Lung microvascular endothelial cell (primary cell): ENCODE measurements around the gene MICALL2. TPM values are rescaled to one million over a fixed set of nuclear protein-coding genes. Genes with fewer than 3 reads are reported as not detected.

Source experiments
- DNase-seq, 2 donors: peaks; one replicate each; pipeline versions ENCODE4 v3.0.0 to v3.0.0-alpha.2; 2010; ENCODE audit warnings: low read depth in 2 of 2
- total RNA-seq: library from RNA; depleted of rRNA; stranded (reverse); fragments of >200 nt; gene quantifications from 2 replicates; pipeline ENCODE4 v1.2.1, GENCODE V29; 2014

MICALL2 gene
- total RNA-seq, 1 donor from 2014 or later = 8.9 TPM

GRCh38 chr7:1419310-1419634, 40.0 kb downstream of the MICALL2 start:
- no peak for DNase-seq

- peak; percentile 24 to 36 for DNase-seq
Measured at GRCh38 chr7:1418505-1419309, 40.6 kb downstream of the MICALL2 start.

DNA sequence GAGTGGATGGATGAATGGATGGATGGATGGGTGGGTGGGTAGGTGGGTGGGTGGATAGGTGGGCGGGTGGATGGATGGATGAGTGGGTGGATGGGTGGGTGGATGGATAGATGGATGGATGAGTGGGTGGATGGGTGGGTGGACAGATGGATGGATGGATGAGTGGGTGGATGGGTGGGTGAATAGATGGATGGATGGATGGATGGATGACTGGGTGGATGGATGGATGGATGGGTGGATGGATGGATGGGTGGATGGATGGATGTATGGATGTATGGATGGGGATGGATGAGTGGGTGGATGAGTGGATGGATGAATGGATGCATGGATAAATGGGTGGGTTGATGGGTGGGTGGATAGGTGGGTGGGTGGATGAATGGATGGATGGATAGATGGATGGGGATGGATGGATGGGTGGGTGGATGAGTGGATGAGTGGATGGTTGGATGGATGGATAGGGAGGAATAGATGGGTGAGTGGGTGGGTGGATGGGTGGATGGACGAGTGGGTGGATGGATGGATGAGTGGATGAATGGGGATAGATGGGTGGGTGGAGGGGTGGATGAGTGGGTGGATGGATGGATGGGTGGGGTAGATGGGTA, 43.8 kb downstream of the MICALL2 start:
- no peak for DNase-seq

DNA sequence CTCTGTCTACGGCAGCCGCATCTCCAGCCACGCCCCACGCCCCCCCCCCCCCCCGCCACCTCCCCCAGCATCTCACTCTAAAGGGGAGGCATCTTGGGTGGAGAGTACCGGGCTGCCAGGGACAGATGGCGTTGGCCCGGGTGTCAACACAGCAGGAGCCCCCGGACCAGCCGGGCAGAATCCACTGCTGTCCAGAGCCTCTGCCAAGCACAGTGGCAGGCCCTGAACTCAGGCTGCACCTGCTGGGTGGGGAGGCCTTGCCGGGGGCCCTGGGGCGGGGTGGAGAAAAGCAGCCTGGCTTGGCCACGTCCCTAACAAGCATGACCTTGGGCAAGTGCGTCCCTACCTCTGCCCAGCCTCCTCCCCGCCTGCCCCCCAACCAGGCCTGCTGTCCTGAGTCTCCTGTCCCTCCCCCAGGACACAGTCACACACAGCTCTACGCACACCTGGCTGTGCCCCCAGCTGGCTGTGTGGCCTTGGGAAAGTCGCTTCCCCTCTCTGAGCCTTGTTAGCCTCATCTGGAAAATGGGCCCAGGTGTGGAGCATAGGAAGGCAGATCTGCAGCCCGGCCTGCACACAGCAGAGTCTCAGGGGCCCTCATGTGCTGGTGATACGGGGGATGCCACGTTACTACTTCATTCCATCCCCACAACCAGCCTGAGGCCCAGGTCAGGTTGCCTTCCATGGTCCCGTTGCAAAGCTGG, 45.2 kb downstream of the MICALL2 start:
- no peak for DNase-seq

GRCh38 chr7:1412322-1413261, 46.7 kb downstream of the MICALL2 start:
- peak; percentile 87 to 90 for DNase-seq

- no peak for DNase-seq
Measured at GRCh38 chr7:1411414-1411813, 47.9 kb downstream of the MICALL2 start.

GRCh38 chr7:1410992-1411391, 48.3 kb downstream of the MICALL2 start:
- DNase-seq = no peak

DNA sequence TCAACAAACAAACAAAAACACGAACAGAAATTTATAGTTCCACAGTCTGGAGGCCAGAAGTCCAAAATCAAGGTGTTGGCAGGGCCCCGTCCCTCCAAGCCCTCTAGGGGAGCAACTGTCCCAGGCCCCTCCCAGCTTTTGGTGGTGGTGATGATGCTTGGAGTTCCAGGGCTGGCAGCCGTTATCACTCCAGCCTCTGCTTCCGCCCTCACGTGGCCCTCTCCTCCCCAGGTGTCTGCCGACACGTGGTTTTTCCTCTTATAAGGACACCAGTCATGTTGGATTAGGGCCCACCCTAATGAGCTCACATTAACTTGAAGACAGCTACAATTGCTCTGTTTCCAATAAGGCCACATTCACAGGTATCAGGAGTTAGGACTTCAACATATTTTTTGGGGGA, 49.7 kb downstream of the MICALL2 start:
- DNase-seq = no peak

DNA sequence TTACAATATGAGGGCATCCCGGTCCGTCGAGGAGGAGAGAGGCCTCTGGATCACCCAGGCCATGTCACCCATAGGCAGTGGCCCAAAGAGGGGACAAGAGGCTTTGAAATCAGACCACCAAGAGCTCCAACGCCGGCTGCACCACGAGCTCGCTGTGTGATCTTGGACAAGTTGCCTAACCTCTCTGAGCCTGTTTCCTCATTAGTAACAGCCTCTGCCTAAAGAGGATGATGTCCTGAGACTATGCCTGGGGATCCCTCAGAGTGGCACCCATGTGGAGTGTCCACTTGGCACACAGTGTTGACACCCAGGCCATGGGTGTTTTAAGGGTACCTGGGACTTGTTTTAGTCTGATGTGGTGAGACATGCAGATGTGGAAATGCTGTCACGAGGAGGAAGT, 50.8 kb downstream of the MICALL2 start:
- DNase-seq = no peak

DNA sequence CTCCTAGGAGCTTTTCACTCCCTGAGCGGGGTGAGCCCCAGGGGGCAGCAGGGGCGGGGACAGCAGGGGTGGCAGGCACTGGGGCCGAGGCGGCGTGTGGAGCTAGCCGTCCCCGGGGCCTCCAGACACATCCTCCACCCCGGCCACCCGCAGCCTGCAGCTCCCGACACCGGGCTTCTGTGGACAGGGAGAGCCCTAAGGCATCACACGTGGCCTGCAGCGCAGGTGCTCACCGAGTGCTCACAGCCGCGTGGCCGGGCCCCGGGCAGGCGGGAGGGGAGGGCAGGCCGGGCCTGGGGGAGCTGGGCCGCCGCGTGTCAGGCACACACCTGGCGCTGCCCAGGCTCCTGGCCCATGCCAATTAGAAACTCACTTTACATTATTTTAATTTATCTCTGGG, 51.4 kb downstream of the MICALL2 start:
- no peak for DNase-seq

GRCh38 chr7:1404898-1405548, 54.2 kb downstream of the MICALL2 start:
- DNase-seq = no peak

DNA sequence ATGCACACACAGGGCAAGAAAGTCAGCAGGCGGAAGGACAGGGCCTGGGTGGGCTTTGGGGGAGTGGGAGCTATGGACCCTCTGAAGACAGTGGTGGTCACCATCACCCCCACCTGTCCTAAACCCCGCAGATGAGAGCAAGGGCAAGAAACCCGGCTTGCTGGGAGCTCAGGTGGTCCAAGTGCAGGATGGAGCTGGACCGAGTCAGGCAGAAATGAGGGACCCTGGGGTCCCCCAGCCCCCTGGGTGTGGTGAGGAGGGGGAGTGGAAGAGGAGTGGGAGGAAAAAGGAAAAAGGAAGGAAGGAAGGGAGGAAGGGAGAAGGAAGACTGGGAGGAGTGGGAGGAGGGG, 54.8 kb downstream of the MICALL2 start:
- no peak for DNase-seq

DNA sequence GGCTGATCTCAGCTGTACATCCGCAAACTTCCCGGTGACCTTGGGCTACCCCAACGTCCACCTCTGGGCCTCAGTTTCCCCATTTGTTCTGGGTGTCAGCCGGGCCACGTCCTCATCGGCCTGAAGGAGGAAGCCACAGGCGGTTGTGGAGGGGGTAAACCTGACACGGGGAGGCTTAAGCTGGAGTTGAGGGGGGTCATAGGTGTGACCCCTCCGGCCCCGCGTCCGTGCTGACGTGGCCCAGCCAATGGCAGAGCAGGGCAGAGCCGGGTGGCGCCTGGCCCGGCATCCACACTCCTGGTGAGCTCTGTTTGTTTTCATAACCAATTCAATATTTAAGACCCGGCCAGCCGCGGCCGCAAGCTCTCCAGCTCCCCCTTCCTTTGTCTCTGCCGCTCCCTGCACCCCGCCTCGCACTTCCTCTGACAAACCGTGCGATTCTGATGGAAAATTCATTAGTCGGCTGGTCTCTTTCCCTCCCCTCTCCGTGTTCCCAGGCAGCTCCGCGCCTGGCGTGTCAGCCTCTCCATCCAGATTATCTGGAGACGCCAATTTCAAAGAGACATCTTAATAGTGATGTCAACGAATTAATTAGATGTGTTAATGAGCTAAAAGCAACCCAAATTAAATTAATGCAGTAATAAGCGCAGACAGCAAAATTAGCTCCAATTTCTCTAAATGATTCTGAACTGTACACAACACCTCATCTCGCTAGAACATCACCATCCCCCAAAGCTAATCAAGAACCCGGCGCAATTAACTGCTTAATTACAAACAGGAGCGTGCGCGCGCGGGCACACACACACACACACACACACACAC, 55.4 kb downstream of the MICALL2 start:
- DNase-seq = peak; percentile 64 to 68

DNA sequence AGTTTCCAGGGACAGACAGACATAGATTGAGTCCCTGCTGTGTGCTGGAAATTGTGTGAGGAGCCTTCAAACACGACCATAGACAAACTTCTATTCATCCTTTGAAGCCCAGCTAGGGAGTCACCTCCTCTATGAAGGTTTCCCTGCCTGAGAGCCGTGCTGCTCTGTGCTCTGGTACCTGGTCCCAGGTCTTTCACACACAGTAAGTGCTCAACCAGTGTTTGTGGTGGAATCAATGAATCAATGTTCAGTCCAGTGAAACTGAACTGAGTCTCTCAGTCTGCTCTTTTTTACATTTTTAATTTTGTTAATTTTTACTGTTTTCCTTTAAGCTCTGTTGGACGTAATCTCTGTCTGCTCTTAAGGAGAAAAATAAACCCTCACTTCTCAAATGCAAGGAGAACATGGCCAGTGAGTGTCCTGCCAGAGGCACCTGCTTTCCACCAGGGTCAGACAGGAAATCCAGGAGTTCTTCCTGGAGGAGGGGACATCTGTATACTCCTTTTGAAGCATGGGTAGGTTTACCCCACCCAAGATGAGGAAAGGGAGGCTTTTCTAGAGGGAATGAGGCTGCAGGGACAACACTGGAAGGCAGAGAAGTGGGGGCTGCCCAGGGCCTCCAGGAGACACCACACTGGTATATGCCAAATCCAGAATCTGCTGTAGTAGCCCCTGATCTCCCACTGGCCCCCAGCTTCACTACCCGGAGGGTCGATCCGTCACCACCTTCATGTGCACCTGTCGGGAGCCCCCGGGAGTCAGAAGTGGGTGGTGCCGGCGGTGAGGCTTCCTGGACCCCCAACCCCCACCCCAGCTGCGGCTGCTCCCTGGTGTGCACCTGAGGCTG, 56.3 kb downstream of the MICALL2 start:
- DNase-seq = no peak

DNA sequence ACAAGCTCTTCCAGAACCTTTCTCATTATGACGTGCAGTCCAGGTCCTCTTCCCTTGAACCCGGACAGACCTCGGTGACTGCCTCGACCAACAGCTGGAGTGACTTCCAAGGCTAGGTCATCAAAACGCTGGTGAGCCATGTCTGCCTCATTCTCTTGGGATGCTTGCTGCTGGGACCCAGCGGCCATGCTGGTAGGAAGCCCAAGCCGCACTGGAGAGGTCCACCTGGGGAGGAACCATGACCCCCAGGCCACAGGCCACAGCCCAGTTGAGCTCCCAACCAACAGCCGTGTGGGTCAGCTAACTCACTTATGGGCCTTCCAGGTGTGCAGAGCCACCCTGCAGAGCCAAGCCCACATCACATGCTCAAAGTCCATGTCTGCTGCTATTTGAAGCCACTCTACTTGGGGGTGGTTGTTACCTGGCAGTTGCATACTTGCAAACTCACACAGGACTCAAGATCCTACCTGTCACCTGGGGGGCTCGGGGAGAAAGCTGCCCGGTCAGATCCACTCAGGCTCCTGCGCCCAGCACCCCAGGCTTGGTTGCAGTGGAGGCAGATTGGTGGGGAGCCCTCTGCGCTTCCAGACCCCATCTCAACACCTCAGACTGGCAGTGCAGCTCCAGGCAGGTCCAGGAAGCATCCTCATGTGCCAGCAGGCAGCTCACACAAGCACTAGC, 57.0 kb downstream of the MICALL2 start:
- no peak for DNase-seq

DNA sequence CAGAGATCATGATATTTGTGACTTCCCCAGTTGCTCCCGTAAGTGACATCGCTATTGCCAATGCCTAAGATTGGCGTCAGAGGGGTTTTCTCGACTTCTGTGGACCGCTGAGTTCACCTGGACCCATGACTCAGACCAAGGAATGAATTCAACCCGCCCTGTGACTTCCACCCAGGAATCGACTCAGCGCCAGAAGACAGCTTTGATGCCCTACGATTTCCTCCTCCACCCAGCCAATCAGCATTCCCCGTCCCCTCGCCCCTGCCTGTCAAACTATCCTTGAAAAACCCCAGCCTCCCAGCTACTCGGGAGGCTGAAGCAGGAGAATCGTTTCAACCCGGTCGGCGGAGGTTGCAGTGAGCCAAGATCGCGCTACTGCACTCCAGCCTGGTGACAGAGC, 58.3 kb downstream of the MICALL2 start:
- DNase-seq = no peak

- DNase-seq = no peak
Measured at GRCh38 chr7:1400371-1400770, 58.9 kb downstream of the MICALL2 start.

- peak in 1 of 2 donors; percentile 43 for DNase-seq
Measured at GRCh38 chr7:1397491-1398327, 61.6 kb downstream of the MICALL2 start.
